HG02678 (cell line): ENCODE results near the gene TACR2.

Source experiments
- ATAC-seq: cut with Tn5 transposase; IDR thresholded peaks from one replicate; pipeline ENCODE4 v1.9.1; 2021; ENCODE audit warnings: mild to moderate bottlenecking, moderate library complexity; ENCODE audit not compliant: unreplicated experiment

The TACR2 gene

DNA sequence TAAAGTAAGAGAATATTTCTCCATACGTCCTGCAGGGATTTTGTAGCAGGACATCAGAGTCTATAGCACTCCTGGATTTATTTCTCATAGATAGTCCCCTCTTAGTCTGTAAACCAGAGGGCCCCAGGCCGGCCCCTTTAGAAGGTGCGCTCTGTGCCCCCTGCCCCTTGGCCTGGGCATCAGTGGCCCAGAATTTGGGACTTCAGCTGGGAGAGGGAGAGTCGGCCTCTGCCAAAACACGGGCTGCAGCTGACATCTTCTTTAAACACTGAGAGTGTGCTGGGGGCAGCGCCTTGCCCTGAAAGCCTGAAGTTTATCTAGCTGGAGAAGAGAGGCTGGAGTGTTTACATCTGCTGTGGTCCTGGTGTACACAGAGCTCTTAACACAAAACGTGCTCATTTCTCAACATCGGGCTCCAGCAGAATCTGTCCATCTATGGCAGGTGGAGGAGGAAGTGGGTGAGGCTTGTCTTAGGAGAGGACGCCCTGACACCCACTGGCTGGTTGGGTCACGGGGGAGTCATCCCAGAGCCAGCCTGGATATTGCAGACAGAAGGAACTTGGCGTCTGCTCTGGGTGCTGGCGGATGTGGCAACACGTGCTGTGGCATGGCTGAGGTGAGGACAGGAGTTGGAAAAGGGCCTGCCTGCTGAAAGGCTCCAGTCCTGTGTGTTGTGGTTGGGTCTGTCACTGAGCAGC, 5.0 kb upstream of the TACR2 start:
- ATAC-seq: no peak

DNA sequence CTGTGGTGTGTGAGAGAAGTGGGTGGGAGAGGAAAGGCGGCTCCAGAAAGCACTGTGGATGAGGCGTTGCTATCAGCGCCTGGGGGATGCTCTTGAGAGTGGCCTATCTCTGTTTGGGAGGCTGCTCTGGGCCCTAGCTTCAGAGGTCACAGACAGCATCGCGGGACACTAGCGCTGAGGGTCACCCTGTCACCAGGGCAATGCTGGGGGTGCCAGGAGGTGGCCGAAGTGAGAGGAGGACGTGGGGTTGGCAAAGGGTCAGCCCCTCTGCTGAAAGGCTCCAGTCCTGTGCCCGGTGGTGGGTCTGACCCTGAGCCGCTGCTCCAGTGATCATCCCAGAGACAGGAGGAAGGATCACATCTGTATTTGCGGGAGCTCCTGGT, 3.0 kb upstream of the TACR2 start:
- ATAC-seq: no peak

GRCh38 chr10:69419096-69419743, 2.5 kb upstream of the TACR2 start:
- no peak for ATAC-seq

GRCh38 chr10:69418052-69418752, 1.5 kb upstream of the TACR2 start:
- no peak for ATAC-seq

DNA sequence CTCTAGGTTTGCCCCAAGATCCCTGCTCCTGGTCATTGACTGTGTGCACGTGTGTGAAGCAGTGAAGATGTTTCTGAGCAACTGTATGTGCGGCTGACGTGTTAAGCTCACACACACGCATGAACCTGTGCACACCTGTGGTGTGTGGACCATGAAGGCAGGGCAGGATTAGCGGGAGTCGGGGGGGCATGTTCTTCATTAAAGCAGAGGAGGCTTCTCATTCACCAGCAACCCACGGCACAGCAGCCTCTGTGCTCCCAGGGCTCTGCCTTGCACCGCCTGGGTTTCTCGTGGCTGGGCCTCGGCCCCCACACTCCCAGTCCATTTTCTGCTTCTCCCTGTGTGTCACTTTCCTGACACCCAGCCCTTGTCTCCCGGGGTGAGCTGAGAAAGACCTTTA, 824 bp upstream of the TACR2 start:
- no peak for ATAC-seq

- ATAC-seq: no peak
Measured at GRCh38 chr10:69415951-69416350, 767 bp downstream of the TACR2 start.

- no peak for ATAC-seq
Measured at GRCh38 chr10:69415049-69415448, 1.7 kb downstream of the TACR2 start.

GRCh38 chr10:69414036-69415018, 2.4 kb downstream of the TACR2 start:
- ATAC-seq: no peak

DNA sequence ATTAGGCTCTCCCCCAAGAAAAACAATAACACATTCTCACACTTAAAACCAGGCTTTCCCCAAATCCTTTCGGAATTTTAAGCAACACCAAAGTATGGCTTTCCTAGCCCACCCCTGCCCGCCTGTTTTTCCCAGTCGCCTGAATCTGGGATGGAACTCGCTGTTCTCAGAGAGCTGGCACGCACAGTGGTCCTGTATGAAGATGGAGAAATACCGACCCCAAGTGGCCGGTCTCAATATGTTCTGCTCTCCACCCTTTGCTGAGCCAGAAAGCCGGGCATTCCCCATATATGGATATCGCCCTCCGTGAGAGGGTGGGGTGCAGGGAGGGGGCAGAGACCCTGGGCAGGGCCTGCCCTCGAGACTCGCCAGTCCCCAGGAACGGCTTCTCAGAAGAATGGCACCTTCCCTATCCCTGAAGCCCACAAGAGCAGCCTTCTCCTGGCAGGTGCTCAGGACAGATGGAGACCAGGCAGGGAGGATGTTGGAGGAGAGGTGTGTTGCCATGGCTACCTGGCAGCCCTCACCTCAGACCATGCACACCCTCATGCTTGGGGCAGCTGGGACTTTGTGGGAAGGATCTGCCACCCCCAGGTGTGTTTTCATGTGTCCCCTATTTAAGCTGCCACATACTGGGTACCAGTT, 3.4 kb downstream of the TACR2 start:
- no peak for ATAC-seq

GRCh38 chr10:69412232-69412790, 4.4 kb downstream of the TACR2 start:
- no peak for ATAC-seq

- no peak for ATAC-seq
Measured at GRCh38 chr10:69411476-69411875, 5.2 kb downstream of the TACR2 start.

DNA sequence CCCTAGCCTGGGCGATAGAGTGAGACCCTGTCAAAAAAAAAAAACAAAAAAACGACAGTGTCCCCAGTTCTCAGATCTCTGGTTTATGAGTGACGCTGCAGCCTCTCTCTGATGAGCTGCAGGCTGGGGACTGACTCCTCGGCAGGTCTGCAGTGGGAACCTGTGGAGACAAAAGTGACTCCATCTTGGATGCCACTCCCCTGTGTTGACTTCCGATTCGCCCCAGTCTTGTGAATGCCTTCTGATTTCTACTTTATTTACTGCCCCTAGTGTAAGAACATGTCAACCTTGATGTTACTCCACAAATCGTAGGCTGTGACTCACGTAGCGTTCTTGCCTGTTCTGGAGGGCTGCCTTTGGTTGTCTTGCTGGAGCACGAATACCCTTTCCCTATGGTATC, 6.2 kb downstream of the TACR2 start:
- ATAC-seq: no peak

DNA sequence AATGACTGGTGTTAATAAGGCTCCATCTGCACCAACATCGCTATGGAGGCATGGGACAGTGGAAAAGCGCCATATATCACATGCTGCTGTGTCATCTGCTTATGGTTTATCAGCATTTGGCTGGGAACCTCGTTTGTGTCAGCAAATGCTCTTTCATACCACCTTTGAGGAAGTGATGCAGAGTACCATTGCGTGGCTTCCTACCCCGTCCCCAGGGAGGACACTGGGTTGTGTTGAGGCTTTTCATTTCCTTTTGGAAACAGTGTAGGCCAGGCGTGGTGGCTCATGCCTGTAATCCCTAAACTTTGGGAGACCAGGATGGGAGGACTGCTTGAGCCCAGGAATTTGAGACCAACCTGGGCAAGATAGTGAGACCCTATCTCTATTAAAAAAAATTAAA, 6.8 kb downstream of the TACR2 start:
- no peak for ATAC-seq

GRCh38 chr10:69409176-69409495, 7.6 kb downstream of the TACR2 start:
- no peak for ATAC-seq

- ATAC-seq: peak; percentile 81
Measured at GRCh38 chr10:69408318-69409175, 8.2 kb downstream of the TACR2 start.

GRCh38 chr10:69407621-69408301, 9.0 kb downstream of the TACR2 start:
- ATAC-seq: no peak

DNA sequence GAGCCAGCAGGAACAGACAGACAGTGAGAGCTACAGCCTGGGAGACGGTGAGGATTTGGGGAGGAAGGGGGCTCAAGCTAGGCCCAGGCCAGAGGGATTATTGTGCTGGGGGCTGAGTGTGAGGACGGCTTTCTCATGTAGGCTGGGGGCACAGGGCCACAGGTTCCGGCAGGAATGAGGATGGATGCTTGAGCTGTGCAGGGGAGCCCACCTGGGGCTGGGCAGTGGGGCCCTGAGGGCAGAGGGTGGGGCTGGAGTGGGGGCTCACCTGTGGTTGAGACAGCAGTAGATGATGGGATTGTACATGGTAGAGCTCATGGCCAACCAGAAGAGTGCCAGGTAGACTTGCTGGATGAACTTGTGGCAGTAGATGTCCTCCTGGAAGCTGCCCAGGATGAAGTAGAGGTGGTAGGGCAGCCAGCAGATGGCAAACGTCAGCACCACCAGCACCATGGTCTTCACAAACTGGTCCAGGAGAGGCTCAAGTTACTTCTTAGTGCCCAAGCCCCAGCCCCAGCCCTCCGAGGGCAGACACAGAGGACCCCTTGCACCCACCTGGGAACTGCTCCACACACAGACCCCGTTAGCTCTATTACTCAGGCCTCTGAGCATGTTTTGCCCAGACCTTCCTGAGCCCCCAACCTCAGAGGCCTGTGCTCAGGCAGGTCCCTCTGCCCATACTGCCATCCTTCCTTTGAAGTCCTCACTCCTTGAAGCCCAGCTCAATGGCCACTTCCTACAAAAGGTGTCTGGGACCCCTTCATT, 9.7 kb downstream of the TACR2 start:
- no peak for ATAC-seq

DNA sequence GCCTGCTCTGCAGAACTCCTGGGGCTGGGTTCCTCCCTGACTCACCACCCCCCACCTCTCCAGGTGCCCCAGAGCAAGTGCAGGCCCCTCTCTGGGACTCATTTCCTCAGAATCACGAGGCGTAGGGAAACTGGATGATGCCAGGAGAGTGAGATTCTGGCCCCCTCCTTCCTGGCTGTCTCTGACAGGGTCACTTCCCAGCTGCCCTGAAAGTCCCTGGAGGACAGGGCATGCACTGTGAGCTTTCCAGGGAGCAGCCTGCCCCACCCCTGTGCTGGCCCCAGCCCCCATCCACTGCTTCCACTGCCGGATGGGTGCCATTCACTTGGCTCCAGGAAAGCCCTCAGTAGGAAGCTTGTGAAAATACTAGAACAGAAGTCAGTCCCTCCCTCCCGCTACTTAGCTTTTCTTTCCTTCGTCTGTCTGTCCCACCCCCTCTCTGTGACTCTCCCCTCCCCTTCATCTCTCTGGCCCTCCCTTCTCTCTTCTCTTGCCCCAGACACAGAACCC, 10.4 kb downstream of the TACR2 start:
- no peak for ATAC-seq
